Loucy (cell line): Measurements from ENCODE around the gene PEAK3.

Source experiments
- H2AFZ ChIP-seq: fragments of 200-600 bp; sonication (generic); 2 replicates; pipeline ENCODE4 v1.6.0; 2016; ENCODE audit warnings: antibody characterized with exemption, mild to moderate bottlenecking, low read length, moderate library complexity
- H3F3A ChIP-seq: fragments of 200-600 bp; 2 replicates; pipeline ENCODE4 v1.6.0; 2016; ENCODE audit warnings: antibody characterized with exemption, low read depth, mild to moderate bottlenecking
- H3K27me3 ChIP-seq: fragments of 200-600 bp; sonication (generic); 2 replicates; pipeline ENCODE4 v1.6.1; 2014; ENCODE audit warnings: low read length, mild to moderate bottlenecking; ENCODE audit not compliant: insufficient read depth, poor library complexity, severe bottlenecking
- H3K36me3 ChIP-seq: fragments of 200-600 bp; sonication (generic); 2 replicates; pipeline ENCODE4 v1.6.1; 2016; ENCODE audit warnings: low read length; ENCODE audit not compliant: insufficient read depth
- H3K4me1 ChIP-seq: fragments of 200-600 bp; sonication (generic); 2 replicates; pipeline ENCODE4 v1.5.1; 2014; ENCODE audit warnings: low read length, mild to moderate bottlenecking; ENCODE audit not compliant: insufficient read depth, poor library complexity, severe bottlenecking
- H3K4me2 ChIP-seq: fragments of 200-600 bp; sonication (generic); 2 replicates; pipeline ENCODE4 v1.6.0; 2014; ENCODE audit warnings: antibody characterized with exemption, low read length, low read depth, mild to moderate bottlenecking; ENCODE audit not compliant: poor library complexity, severe bottlenecking
- H3K4me3 ChIP-seq: fragments of 200-600 bp; sonication (generic); 2 replicates; pipeline ENCODE4 v1.5.1; 2014; ENCODE audit warnings: low read length, mild to moderate bottlenecking, mixed read lengths; ENCODE audit not compliant: poor library complexity, severe bottlenecking
- H3K79me2 ChIP-seq: fragments of 200-600 bp; sonication (generic); 2 replicates; pipeline ENCODE4 v1.6.1; 2014; ENCODE audit warnings: low read length; ENCODE audit not compliant: insufficient read depth
- H3K9ac ChIP-seq: fragments of 200-600 bp; sonication (generic); 2 replicates; pipeline ENCODE4 v1.6.0; 2014; ENCODE audit warnings: mild to moderate bottlenecking, low read depth, low read length, moderate library complexity; ENCODE audit not compliant: poor library complexity, severe bottlenecking
- H3K9me2 ChIP-seq: fragments of 200-600 bp; sonication (generic); replicated peaks from 2 replicates; pipeline ENCODE4 v1.6.1; 2016; ENCODE audit warnings: low read depth, low read length, mixed read lengths
- H3K9me3 ChIP-seq: fragments of 200-600 bp; sonication (generic); 2 replicates; pipeline ENCODE4 v1.6.1; 2014; ENCODE audit warnings: mild to moderate bottlenecking, antibody characterized with exemption, low read length, low read depth; ENCODE audit not compliant: insufficient read depth
- H4K20me1 ChIP-seq: fragments of 200-600 bp; sonication (generic); 2 replicates; pipeline ENCODE4 v1.6.0; 2014; ENCODE audit warnings: antibody characterized with exemption, low read length, mild to moderate bottlenecking; ENCODE audit not compliant: insufficient read depth, poor library complexity, severe bottlenecking
- CTCF ChIP-seq: fragments of 200-600 bp; sonication (generic); conservative IDR thresholded peaks from 2 replicates; pipeline ENCODE4 v1.5.1; 2014; ENCODE audit warnings: mild to moderate bottlenecking, antibody characterized with exemption, low read length
- EZH2phosphoT487 ChIP-seq: fragments of 200-600 bp; IDR thresholded peaks from 2 replicates; pipeline ENCODE4 v1.6.1; 2018; ENCODE audit warnings: antibody characterized with exemption, mild to moderate bottlenecking, moderate library complexity, borderline replicate concordance

PEAK3 gene

GRCh38 chr19:2311093-2311492 lies 29.1 kb upstream of the PEAK3 start:
- TF ChIP-seq CTCF (no peak), EZH2phosphoT487 (no peak)
- Histone ChIP-seq H3K36me3 (no peaks in the 10 kb centered on the region), H3F3A (no peaks in the 10 kb centered on the region), H3K4me1 (no peaks in the 10 kb centered on the region), H3K9ac (no peak overlapping the region), H3K4me2 (no peak overlapping the region), H3K9me2 (no peaks in the 10 kb centered on the region), H3K27me3 (no peaks in the 10 kb centered on the region), H3K79me2 (no peaks in the 10 kb centered on the region), H3K4me3 (no peak overlapping the region), H4K20me1 (no peaks in the 10 kb centered on the region), H3K9me3 (no peaks in the 10 kb centered on the region), H2AFZ (no peak overlapping the region)

- Histone ChIP-seq H3K4me1 (no peaks in the 10 kb centered on the region), H4K20me1 (no peaks in the 10 kb centered on the region), H3K4me3 (no peak overlapping the region), H3F3A (no peaks in the 10 kb centered on the region), H3K9ac (no peak overlapping the region), H3K79me2 (no peaks in the 10 kb centered on the region), H2AFZ (no peak overlapping the region), H3K9me3 (no peaks in the 10 kb centered on the region), H3K9me2 (no peaks in the 10 kb centered on the region), H3K27me3 (no peaks in the 10 kb centered on the region), H3K4me2 (no peak overlapping the region), H3K36me3 (no peaks in the 10 kb centered on the region)
- TF ChIP-seq CTCF (no peak), EZH2phosphoT487 (no peak)
Observed at GRCh38 chr19:2309734-2310362, 27.9 kb upstream of the PEAK3 start.

- no peaks in the 10 kb centered on the region for H4K20me1 ChIP-seq
- no peak within 1 kb of the TSS for H3K9ac ChIP-seq
- no peaks in the 10 kb centered on the region for H3K27me3 ChIP-seq
- no peak within 1 kb of the TSS for H2AFZ ChIP-seq
- no peak for TF ChIP-seq CTCF
- no peak for TF ChIP-seq EZH2phosphoT487
- H3K79me2 ChIP-seq: no peaks in the 10 kb centered on the region
- H3F3A ChIP-seq: no peaks in the 10 kb centered on the region
- H3K4me2 ChIP-seq: no peak within 1 kb of the TSS
- H3K9me2 ChIP-seq: no peaks in the 10 kb centered on the region
- no peak within 1 kb of the TSS for H3K4me3 ChIP-seq
- H3K36me3 ChIP-seq: no peaks in the 10 kb centered on the region
- H3K9me3 ChIP-seq: no peaks in the 10 kb centered on the region
- H3K4me1 ChIP-seq: no peaks in the 10 kb centered on the region
Observed at GRCh38 chr19:2308114-2308556, 26.2 kb upstream of the PEAK3 start, which contains the start of gene LINGO3. Gene LINGO3 (minus strand): TSS chr19:2308154. CDS start chr19:2291776, 16,378 bp downstream.
